ENCODE results near the gene ABCB6.

DNA sequence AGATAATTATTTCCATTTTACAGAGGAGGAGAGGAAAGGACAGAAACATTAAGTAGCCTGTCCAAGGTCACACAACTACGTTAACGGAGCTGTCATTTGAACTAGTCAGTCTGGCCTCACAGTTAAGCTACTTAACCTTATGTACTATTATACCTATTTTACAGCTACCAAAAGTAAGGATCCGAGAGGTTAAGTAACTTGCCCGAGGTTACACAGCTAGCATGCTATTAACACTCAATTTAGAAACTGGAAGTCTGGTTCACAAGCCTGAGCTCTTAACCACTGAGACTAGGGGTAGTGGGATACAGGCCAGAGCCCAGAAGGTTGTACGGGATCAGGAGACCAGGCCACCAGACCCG, 26.0 kb upstream of the ABCB6 start:
- TF ChIP-seq, protein P1, sequence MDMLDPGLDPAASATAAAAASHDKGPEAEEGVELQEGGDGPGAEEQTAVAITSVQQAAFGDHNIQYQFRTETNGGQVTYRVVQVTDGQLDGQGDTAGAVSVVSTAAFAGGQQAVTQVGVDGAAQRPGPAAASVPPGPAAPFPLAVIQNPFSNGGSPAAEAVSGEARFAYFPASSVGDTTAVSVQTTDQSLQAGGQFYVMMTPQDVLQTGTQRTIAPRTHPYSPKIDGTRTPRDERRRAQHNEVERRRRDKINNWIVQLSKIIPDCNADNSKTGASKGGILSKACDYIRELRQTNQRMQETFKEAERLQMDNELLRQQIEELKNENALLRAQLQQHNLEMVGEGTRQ (IDR thresholded peaks at IDR 0.05; ENCODE audit: borderline replicate concordance, low read depth, low read length): no peak
- TF ChIP-seq, protein P2, sequence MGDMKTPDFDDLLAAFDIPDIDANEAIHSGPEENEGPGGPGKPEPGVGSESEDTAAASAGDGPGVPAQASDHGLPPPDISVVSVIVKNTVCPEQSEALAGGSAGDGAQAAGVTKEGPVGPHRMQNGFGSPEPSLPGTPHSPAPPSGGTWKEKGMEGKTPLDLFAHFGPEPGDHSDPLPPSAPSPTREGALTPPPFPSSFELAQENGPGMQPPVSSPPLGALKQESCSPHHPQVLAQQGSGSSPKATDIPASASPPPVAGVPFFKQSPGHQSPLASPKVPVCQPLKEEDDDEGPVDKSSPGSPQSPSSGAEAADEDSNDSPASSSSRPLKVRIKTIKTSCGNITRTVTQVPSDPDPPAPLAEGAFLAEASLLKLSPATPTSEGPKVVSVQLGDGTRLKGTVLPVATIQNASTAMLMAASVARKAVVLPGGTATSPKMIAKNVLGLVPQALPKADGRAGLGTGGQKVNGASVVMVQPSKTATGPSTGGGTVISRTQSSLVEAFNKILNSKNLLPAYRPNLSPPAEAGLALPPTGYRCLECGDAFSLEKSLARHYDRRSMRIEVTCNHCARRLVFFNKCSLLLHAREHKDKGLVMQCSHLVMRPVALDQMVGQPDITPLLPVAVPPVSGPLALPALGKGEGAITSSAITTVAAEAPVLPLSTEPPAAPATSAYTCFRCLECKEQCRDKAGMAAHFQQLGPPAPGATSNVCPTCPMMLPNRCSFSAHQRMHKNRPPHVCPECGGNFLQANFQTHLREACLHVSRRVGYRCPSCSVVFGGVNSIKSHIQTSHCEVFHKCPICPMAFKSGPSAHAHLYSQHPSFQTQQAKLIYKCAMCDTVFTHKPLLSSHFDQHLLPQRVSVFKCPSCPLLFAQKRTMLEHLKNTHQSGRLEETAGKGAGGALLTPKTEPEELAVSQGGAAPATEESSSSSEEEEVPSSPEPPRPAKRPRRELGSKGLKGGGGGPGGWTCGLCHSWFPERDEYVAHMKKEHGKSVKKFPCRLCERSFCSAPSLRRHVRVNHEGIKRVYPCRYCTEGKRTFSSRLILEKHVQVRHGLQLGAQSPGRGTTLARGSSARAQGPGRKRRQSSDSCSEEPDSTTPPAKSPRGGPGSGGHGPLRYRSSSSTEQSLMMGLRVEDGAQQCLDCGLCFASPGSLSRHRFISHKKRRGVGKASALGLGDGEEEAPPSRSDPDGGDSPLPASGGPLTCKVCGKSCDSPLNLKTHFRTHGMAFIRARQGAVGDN (IDR thresholded peaks at IDR 0.05): no peak

All from GM12878 (cell line).